Smooth muscle cell (in vitro differentiated cells): Measurements from ENCODE around the gene PLEKHM3. TPM values are rescaled to one million over a fixed set of nuclear protein-coding genes. Genes with fewer than 3 reads are reported as not detected.

Source experiments
- DNase-seq: peaks from one replicate; lab custom pipeline; 2025; ENCODE audit not compliant: unreplicated experiment; lab: John Stamatoyannopoulos, UW
- H2AFZ ChIP-seq: fragments of 200-600 bp; sonication (generic); 2 replicates; pipeline ENCODE4 v1.6.0; 2016; ENCODE audit warnings: antibody characterized with exemption, low read depth, mild to moderate bottlenecking
- H3F3A ChIP-seq: fragments of 200-600 bp; sonication (generic); 2 replicates; pipeline ENCODE4 v1.6.0; 2017; ENCODE audit warnings: antibody characterized with exemption, low read depth
- H3K27ac ChIP-seq: fragments of 200-600 bp; sonication (generic); 2 replicates; pipeline ENCODE4 v1.5.1; 2016; ENCODE audit warnings: low read depth, mild to moderate bottlenecking
- H3K27me3 ChIP-seq: fragments of 200-600 bp; sonication (generic); 2 replicates; pipeline ENCODE4 v1.6.1; 2016; ENCODE audit warnings: low read depth, mild to moderate bottlenecking
- H3K36me3 ChIP-seq: fragments of 200-600 bp; sonication (generic); 2 replicates; pipeline ENCODE4 v1.5.1; 2016; ENCODE audit warnings: low read depth
- H3K4me1 ChIP-seq: fragments of 200-600 bp; sonication (generic); 2 replicates; pipeline ENCODE4 v1.5.1; 2016; ENCODE audit warnings: low read depth
- H3K4me2 ChIP-seq: fragments of 200-600 bp; sonication (generic); 2 replicates; pipeline ENCODE4 v1.6.0; 2016; ENCODE audit warnings: mild to moderate bottlenecking
- H3K4me3 ChIP-seq: fragments of 200-600 bp; sonication (generic); 2 replicates; pipeline ENCODE4 v1.5.1; 2016; ENCODE audit warnings: mild to moderate bottlenecking
- H3K79me2 ChIP-seq: fragments of 200-600 bp; sonication (generic); 2 replicates; pipeline ENCODE4 v1.6.0; 2016; ENCODE audit warnings: low read depth, mild to moderate bottlenecking
- H3K9ac ChIP-seq: fragments of 200-600 bp; sonication (generic); 2 replicates; pipeline ENCODE4 v1.6.0; 2016; ENCODE audit warnings: low read depth
- H3K9me3 ChIP-seq: fragments of 200-600 bp; sonication (generic); replicated peaks from 2 replicates; pipeline ENCODE4 v1.5.1; 2016; ENCODE audit warnings: low read depth
- H4K20me1 ChIP-seq: fragments of 200-600 bp; sonication (generic); 2 replicates; pipeline ENCODE4 v1.6.0; 2016; ENCODE audit warnings: low read depth
- CTCF ChIP-seq: fragments of 200-600 bp; sonication (generic); IDR thresholded peaks from 2 replicates; pipeline ENCODE4 v1.5.1; 2017; ENCODE audit warnings: borderline replicate concordance, mild to moderate bottlenecking, antibody characterized with exemption; ENCODE audit not compliant: insufficient read depth, poor library complexity, severe bottlenecking
- WGBS: methylation state at CpG from one replicate; pipeline ENCODE4 v1.1.7; 2016; ENCODE audit warnings: low lambda C conversion rate; 5-methylcytosine and 5-hydroxymethylcytosine counted together
- polyA plus RNA-seq: library from polyadenylated mRNA; unstranded; fragments of >200 nt; fragmentation: Nextera tagmentation; extraction: Ambion mirVana; gene quantifications from 2 replicates; pipeline ENCODE4 v1.2.1, GENCODE V29; 2016
- total RNA-seq: library from RNA; depleted of rRNA; stranded (reverse); fragments of >200 nt; gene quantifications from 2 replicates; pipeline ENCODE4 v1.2.3, GENCODE V29; 2014

The PLEKHM3 gene
- total and polyA plus RNA-seq, 2 experiments from 2014 or later = 3.8 to 10.3 TPM

DNA sequence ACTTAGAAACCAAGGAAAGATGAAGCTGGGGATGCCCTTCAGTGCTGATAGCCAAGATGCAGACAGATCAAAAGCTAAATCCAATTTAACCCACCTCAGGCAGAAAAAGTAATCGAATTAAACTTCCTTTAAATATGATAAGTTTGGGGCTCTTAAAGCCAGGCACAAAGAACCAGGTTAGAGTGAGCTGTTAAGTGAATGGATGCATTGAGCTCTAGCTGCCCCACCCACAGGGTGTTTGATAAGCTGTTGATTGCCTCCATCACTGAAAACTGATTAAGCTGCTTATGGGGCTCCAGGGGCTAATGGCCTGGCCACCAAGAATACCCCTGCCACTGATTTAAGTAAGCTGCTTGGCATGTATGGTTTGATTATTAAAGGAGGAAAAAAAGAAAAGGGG, 119.8 kb downstream of the PLEKHM3 start:
- Histone ChIP-seq H3K9me3 (no peaks in the 10 kb centered on the region), H3K4me3 (no peak overlapping the region), H3K27me3 (no peaks in the 10 kb centered on the region), H3F3A (no peaks in the 10 kb centered on the region), H3K4me2 (no peak overlapping the region), H3K36me3 (no peaks in the 10 kb centered on the region), H3K79me2 (no peaks in the 10 kb centered on the region), H3K27ac (no peak overlapping the region), H3K4me1 (peaks cover 51% of the 10 kb centered on the region), H3K9ac (no peak overlapping the region), H2AFZ (no peak overlapping the region), H4K20me1 (no peaks in the 10 kb centered on the region)
- no peak for DNase-seq
- TF ChIP-seq CTCF = no peak
- 90% methylated on average over 1 of the region's 1 CpG for WGBS

- 100% methylated on average over 3 of the region's 3 CpGs for WGBS
- H3K27ac ChIP-seq = no peak overlapping the region
Measured at GRCh38 chr2:207903236-207903635, 122.1 kb downstream of the PLEKHM3 start.

DNA sequence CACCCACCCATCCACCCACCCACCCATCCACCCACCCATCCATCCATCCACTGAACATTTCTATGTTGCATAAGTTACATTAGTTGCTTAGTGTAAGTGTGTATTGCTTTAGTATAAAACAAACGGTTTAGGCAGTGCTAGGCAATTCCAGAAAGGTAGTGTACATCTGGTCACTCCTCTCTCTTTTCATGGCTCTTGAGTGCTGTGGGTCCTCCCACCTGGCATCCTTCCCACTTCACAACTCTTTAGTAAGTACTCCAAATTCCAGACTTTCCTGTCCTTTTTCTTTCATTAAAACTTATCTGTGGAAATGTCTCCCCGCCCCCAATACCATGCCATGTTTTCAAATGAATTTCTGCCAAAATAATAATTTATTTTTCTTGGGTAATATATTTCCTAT, 122.5 kb downstream of the PLEKHM3 start:
- Histone ChIP-seq H3K27ac (no peak overlapping the region), H3K4me2 (no peak overlapping the region), H3K9ac (no peak overlapping the region), H3K36me3 (no peaks in the 10 kb centered on the region), H3K4me1 (peaks cover 65% of the 10 kb centered on the region), H3K79me2 (no peaks in the 10 kb centered on the region), H4K20me1 (no peaks in the 10 kb centered on the region), H3K27me3 (no peaks in the 10 kb centered on the region), H3F3A (no peaks in the 10 kb centered on the region), H2AFZ (no peak overlapping the region), H3K4me3 (no peak overlapping the region), H3K9me3 (no peaks in the 10 kb centered on the region)
- WGBS = 93% methylated on average over 2 of the region's 2 CpGs
- DNase-seq = no peak
- TF ChIP-seq CTCF = no peak

More at GRCh38 chr2:207903236-207903635, 122.1 kb downstream of the PLEKHM3 start:
- H3K4me1 ChIP-seq = peaks cover 61% of the 10 kb centered on the region
- no peaks in the 10 kb centered on the region for H4K20me1 ChIP-seq
- no peaks in the 10 kb centered on the region for H3K36me3 ChIP-seq
- no peak for DNase-seq
- no peaks in the 10 kb centered on the region for H3F3A ChIP-seq
- H3K4me2 ChIP-seq = no peak overlapping the region
- H3K9me3 ChIP-seq = no peaks in the 10 kb centered on the region
- H3K9ac ChIP-seq = no peak overlapping the region
- H3K27me3 ChIP-seq = no peaks in the 10 kb centered on the region
- no peak overlapping the region for H3K4me3 ChIP-seq
- no peak for TF ChIP-seq CTCF
- no peaks in the 10 kb centered on the region for H3K79me2 ChIP-seq
- no peak overlapping the region for H2AFZ ChIP-seq

DNA sequence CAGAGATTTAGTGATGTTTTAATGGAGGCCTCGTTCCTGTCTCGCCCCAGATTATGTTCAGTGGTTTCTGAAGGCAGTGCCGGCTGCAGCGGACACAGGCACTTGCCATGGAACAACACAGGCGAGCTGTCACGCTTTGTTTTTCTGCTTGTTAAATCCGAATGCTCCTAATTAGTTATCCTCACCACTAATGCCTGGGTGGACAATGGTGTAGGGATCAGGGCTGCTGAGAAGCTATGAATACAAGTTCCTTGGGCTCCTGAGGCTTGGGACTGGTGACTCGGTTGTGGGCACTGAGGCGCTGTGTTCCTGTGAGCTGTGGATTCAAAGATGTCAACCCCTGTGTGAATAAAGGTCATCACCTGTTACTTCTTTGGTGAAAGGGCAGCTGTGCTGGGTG, 123.5 kb downstream of the PLEKHM3 start:
- Histone ChIP-seq H3K36me3 (no peaks in the 10 kb centered on the region), H3K4me2 (no peak overlapping the region), H3K79me2 (no peaks in the 10 kb centered on the region), H3K27ac (no peak overlapping the region), H4K20me1 (no peaks in the 10 kb centered on the region), H3K27me3 (no peaks in the 10 kb centered on the region), H3F3A (no peaks in the 10 kb centered on the region), H3K4me3 (no peak overlapping the region), H3K4me1 (peaks cover 75% of the 10 kb centered on the region), H3K9me3 (no peaks in the 10 kb centered on the region), H2AFZ (no peak overlapping the region), H3K9ac (no peak overlapping the region)
- DNase-seq = no peak
- no peak for TF ChIP-seq CTCF
- 96% methylated on average over 9 of the region's 9 CpGs for WGBS
